OCI-LY1 (cell line): ENCODE measurements around the gene CHST8.

Source experiments
- H2AFZ ChIP-seq: fragments of 200-600 bp; sonication (generic), shearing (Covaris generic); 2 replicates; pipeline ENCODE4 v1.6.0; 2014; ENCODE audit warnings: antibody characterized with exemption, mild to moderate bottlenecking, low read length
- H3F3A ChIP-seq: fragments of 200-600 bp; sonication (generic), shearing (Covaris generic); 2 replicates; pipeline ENCODE4 v1.6.0; 2014; ENCODE audit warnings: mild to moderate bottlenecking, antibody characterized with exemption, low read length, moderate library complexity; ENCODE audit not compliant: insufficient read depth
- H3K27ac ChIP-seq: fragments of 200-600 bp; sonication (generic); 2 replicates; pipeline ENCODE4 v1.5.1; 2014; ENCODE audit warnings: low read length, mixed run types, mild to moderate bottlenecking, low read depth; ENCODE audit not compliant: poor library complexity, severe bottlenecking
- H3K27me3 ChIP-seq: fragments of 200-600 bp; sonication (generic); 2 replicates; pipeline ENCODE4 v1.6.0; 2014; ENCODE audit warnings: antibody characterized with exemption, mild to moderate bottlenecking, low read length, moderate library complexity; ENCODE audit not compliant: insufficient read depth
- H3K36me3 ChIP-seq: fragments of 200-600 bp; sonication (generic); 2 replicates; pipeline ENCODE4 v1.6.1; 2014; ENCODE audit warnings: mild to moderate bottlenecking, antibody characterized with exemption, low read length, moderate library complexity, mixed read lengths; ENCODE audit not compliant: insufficient read depth
- H3K4me1 ChIP-seq: fragments of 200-600 bp; sonication (generic); 2 replicates; pipeline ENCODE4 v1.5.1; 2014; ENCODE audit warnings: mild to moderate bottlenecking, low read length, moderate library complexity; ENCODE audit not compliant: insufficient read depth, severe bottlenecking
- H3K4me2 ChIP-seq: fragments of 200-600 bp; sonication (generic), shearing (Covaris generic); 2 replicates; pipeline ENCODE4 v1.6.1; 2014; ENCODE audit warnings: low read length
- H3K4me3 ChIP-seq: fragments of 200-600 bp; sonication (generic); 2 replicates; pipeline ENCODE4 v1.5.1; 2014; ENCODE audit warnings: low read length, low read depth, mild to moderate bottlenecking, mixed read lengths; ENCODE audit not compliant: poor library complexity, severe bottlenecking
- H3K79me2 ChIP-seq: fragments of 200-600 bp; shearing (Covaris generic); 2 replicates; pipeline ENCODE4 v1.6.1; 2016; ENCODE audit warnings: mixed run types, low read length, mixed read lengths; ENCODE audit not compliant: insufficient read depth
- H3K9ac ChIP-seq: fragments of 200-600 bp; sonication (generic), shearing (Covaris generic); 2 replicates; pipeline ENCODE4 v1.6.1; 2014; ENCODE audit warnings: mild to moderate bottlenecking, low read length, mixed read lengths
- H3K9me2 ChIP-seq: fragments of 200-600 bp; sonication (generic), shearing (Covaris generic); 2 replicates; pipeline ENCODE4 v1.6.1; 2014; ENCODE audit warnings: low read depth, mild to moderate bottlenecking, low read length, mixed read lengths
- H3K9me3 ChIP-seq: fragments of 200-600 bp; shearing (Covaris generic); 2 replicates; pipeline ENCODE4 v1.6.1; 2014; ENCODE audit warnings: low read length, mixed read lengths
- H4K20me1 ChIP-seq: fragments of 200-600 bp; sonication (generic), shearing (Covaris generic); 2 replicates; pipeline ENCODE4 v1.6.0; 2016; ENCODE audit warnings: mild to moderate bottlenecking, low read length; ENCODE audit not compliant: insufficient read depth
- EZH2 ChIP-seq: fragments of 200-600 bp; sonication (generic), shearing (Covaris generic); IDR thresholded peaks from 2 replicates; pipeline ENCODE4 v1.8.0; 2017; ENCODE audit warnings: borderline replicate concordance, mixed run types, mild to moderate bottlenecking, antibody characterized with exemption, low read length, moderate library complexity, mixed read lengths
- TF ChIP-seq, protein P1 (sequence below): fragments of 200-600 bp; sonication (generic), shearing (Covaris generic); IDR thresholded peaks from 2 replicates; pipeline ENCODE4 v1.5.1; 2017; ENCODE audit warnings: mild to moderate bottlenecking, antibody characterized with exemption, low read length, moderate library complexity, mixed read lengths

The CHST8 gene

DNA sequence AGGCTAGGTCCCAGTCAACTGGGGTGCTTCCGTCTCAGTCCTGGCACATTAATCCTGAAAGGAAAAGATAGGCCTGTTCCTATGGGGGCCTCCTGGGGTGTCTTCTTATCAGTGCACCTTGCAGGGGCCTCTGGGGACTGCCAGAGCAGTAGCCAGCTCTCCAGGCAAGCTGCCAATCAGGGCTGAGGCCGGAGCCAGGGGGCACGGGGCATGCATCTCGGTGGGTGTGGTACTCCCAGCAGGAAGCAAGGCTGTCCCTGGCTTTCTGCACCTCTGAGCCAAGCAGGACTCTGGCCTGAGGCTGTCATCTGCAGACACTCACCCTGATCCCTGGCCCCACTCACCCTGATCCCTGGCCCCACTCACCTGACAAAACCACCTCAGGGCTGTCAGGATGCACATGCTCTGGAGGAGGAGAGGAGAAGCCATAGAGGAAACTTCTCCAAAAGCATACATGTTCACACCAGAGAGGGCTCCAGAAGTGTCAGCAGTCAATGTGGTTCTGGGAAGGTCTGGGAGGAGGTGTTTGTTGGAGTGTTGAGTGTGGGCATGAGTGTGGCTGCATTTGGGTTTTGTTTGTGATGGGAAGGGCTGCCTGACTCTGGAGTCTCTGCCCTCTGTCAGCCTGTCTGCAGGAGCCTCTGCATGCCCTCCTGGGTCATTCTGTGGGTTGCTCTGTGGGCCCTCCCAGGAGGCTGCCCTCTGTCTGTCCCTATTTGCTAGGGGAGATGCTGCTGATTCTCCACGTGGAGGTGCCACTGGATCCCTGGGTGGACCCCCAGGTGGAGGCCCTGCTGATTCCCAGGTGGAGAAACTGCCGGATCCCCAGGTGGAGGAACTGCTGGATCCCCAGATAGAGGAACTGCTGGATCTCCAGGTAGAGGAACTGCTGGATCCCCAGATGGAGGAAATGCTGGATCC is 152.2 kb downstream of the CHST8 start:
- H3K4me1 ChIP-seq, result no peaks in the 10 kb centered on the region
- H3K79me2 ChIP-seq, result no peaks in the 10 kb centered on the region
- no peak overlapping the region for H2AFZ ChIP-seq
- no peak overlapping the region for H3K4me3 ChIP-seq
- no peaks in the 10 kb centered on the region for H3K36me3 ChIP-seq
- no peak overlapping the region for H3K27ac ChIP-seq
- no peak overlapping the region for H3K4me2 ChIP-seq
- no peaks in the 10 kb centered on the region for H3F3A ChIP-seq
- no peak overlapping the region for H3K9ac ChIP-seq
- H3K27me3 ChIP-seq, result no peaks in the 10 kb centered on the region
- no peaks in the 10 kb centered on the region for H4K20me1 ChIP-seq
- TF ChIP-seq, protein P1, sequence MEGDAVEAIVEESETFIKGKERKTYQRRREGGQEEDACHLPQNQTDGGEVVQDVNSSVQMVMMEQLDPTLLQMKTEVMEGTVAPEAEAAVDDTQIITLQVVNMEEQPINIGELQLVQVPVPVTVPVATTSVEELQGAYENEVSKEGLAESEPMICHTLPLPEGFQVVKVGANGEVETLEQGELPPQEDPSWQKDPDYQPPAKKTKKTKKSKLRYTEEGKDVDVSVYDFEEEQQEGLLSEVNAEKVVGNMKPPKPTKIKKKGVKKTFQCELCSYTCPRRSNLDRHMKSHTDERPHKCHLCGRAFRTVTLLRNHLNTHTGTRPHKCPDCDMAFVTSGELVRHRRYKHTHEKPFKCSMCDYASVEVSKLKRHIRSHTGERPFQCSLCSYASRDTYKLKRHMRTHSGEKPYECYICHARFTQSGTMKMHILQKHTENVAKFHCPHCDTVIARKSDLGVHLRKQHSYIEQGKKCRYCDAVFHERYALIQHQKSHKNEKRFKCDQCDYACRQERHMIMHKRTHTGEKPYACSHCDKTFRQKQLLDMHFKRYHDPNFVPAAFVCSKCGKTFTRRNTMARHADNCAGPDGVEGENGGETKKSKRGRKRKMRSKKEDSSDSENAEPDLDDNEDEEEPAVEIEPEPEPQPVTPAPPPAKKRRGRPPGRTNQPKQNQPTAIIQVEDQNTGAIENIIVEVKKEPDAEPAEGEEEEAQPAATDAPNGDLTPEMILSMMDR, result no peak
- TF ChIP-seq EZH2, result no peak
- H3K9me3 ChIP-seq, result no peaks in the 10 kb centered on the region
- no peaks in the 10 kb centered on the region for H3K9me2 ChIP-seq

DNA sequence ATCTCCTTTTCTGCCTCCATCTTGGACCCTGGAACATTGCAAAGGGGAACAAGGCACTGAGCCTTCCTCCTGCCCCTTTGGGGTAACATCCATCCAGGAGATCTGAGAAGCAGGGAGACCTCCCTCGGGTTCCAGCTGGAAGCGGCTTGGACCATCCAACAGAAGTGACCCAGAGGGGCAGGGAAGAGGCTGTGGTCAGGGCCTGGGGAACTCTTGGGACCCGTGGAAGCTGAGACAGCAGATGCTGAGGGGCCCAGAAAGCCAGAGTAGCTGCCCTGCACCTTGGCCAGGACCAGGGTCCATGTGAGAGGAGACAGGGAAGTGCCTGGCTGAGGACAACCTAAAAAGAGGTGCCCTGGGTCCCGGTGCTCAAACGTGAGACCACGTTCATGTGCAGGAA is 153.0 kb downstream of the CHST8 start:
- Histone ChIP-seq H3K36me3 (no peaks in the 10 kb centered on the region), H4K20me1 (no peaks in the 10 kb centered on the region), H3F3A (no peaks in the 10 kb centered on the region), H3K9me2 (no peaks in the 10 kb centered on the region), H3K9me3 (no peaks in the 10 kb centered on the region), H3K4me3 (no peak overlapping the region), H2AFZ (no peak overlapping the region), H3K4me1 (no peaks in the 10 kb centered on the region), H3K27ac (no peak overlapping the region), H3K27me3 (no peaks in the 10 kb centered on the region), H3K9ac (no peak overlapping the region), H3K79me2 (no peaks in the 10 kb centered on the region), H3K4me2 (no peak overlapping the region)
- TF ChIP-seq EZH2, result no peak
- TF ChIP-seq, protein P1, result no peak

DNA sequence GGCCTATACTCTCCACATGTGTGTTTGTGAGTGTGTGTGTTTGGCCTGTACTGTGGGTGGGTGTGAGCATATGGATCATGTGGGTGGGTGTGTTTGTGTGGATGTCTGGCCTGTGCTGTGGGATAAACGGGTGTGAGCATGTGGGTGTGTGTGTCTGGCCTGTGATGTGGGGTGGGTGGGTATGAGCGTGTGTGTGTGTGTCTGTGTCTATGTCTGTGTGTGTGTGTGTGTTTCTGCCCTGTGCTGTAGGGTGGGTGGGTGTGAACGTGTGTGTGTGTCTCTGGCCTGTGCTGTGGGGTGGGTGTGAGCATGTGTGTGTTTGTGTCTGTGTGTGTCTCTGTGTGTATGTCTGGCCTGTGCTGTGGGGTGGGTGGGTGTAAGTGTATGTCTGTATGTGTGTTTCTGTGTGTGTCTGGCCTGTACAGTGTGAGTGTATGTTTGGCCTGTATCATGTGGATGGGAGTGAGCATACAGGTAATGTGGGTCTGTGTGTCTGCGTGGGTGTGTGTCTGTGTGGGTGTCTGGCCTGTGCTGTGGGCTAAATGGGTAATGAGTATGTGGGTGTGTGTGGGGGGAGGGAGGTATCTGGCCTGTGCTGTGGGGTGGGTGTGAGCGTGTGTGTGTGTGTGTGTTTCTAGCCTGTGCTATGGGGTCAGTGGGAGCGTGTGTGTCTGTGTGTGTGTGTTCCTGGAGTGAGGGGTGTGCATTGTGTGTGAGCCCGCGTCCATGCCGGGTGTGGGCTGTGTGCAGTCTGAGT is 154.2 kb downstream of the CHST8 start:
- Histone ChIP-seq H3K27me3 (no peaks in the 10 kb centered on the region), H3K27ac (no peak overlapping the region), H3K36me3 (no peaks in the 10 kb centered on the region), H3K4me1 (no peaks in the 10 kb centered on the region), H3F3A (no peaks in the 10 kb centered on the region), H3K9me3 (no peaks in the 10 kb centered on the region), H2AFZ (no peak overlapping the region), H3K4me3 (no peak overlapping the region), H3K79me2 (no peaks in the 10 kb centered on the region), H3K9ac (no peak overlapping the region), H3K9me2 (no peaks in the 10 kb centered on the region), H4K20me1 (no peaks in the 10 kb centered on the region), H3K4me2 (no peak overlapping the region)
- no peak for TF ChIP-seq EZH2
- TF ChIP-seq, protein P1, result no peak
